ENCODE data around the gene WNT11.

WNT11 gene

DNA sequence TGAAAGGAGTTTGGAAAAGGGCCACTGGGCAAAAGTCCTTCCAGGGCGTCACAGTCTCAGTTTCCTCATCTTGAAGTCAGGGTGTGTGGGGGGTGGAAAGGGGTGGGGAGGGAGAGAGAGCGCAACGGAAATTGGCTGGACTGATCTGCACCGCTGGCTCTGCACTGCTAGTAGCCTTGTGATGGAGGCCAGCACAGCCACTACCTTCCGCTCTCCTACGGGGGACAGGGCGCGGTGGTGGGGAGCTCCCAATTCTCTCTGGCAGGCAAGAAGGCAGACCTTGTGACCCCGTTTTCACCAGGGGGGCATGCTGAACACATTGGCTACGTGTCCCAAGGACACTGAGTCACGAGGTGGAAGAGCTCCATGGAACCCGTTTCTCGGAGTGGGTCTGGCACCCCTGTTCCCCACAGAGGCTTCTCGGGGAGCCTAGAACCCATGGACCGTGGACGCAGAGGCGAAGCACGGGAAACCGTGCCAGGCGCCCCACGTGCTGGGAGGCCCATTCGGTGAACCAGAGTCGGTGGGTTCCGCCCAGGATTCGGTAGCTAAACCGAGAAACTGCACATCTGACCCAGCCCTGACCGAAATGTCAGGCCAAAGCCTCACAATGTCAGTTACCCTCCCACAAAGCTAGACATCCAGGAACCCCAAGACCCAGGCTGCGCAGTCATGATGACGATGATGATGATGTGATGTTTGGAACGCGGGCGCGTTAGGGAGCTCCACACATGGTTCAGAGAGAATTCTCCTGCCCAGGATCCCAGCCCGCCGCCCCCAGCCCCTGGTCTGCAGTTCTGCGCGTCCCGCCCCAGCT, 28.3 kb upstream of the WNT11 start:
- Mint-ChIP-seq H3K4me1 (ENCODE audit: low read depth) (peaks cover 37% of the 10 kb centered on the region), H3K27me3 (peaks cover 6% of the 10 kb centered on the region)

DNA sequence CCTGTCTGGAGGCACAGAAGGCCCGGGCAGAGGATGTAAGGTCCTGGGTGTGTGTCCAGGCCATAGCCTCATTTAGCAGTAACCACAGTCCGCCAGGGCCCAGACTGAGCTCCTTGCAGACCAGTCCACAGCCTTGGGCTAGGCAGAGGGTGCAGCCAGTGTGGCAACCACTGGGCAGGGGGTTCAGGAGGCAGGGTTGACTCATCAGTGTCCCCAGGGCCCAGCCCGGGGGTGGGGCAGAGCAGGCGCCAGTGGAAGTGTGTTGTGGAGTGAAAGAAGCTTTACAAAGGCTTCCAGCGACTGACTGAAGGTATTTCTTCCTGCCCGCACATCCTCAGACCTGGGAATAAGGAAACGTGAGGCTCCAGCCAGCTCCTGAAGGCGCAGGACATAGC, 27.7 kb upstream of the WNT11 start:
- Mint-ChIP-seq H3K27me3 (peaks cover 6% of the 10 kb centered on the region), H3K27ac (peak overlapping the region; percentile 82)

More for the DNA sequence above, 28.3 kb upstream of the WNT11 start:
- no peaks in the 10 kb centered on the region for H3K9me3 Mint-ChIP-seq
- H3K4me3 Mint-ChIP-seq: peak overlapping the region; percentile 86
- H3K27ac Mint-ChIP-seq: peak overlapping the region; percentile 82
- intact Hi-C loops (cut with micrococcal nuclease): loop anchor here (2.0 to 10.0 kb wide), 2 partner anchors 28 to 210 kb away; partner anchors contain the start of genes EMSY and WNT11
- H3K36me3 Mint-ChIP-seq (ENCODE audit: low read depth): peaks cover 8% of the 10 kb centered on the region

DNA sequence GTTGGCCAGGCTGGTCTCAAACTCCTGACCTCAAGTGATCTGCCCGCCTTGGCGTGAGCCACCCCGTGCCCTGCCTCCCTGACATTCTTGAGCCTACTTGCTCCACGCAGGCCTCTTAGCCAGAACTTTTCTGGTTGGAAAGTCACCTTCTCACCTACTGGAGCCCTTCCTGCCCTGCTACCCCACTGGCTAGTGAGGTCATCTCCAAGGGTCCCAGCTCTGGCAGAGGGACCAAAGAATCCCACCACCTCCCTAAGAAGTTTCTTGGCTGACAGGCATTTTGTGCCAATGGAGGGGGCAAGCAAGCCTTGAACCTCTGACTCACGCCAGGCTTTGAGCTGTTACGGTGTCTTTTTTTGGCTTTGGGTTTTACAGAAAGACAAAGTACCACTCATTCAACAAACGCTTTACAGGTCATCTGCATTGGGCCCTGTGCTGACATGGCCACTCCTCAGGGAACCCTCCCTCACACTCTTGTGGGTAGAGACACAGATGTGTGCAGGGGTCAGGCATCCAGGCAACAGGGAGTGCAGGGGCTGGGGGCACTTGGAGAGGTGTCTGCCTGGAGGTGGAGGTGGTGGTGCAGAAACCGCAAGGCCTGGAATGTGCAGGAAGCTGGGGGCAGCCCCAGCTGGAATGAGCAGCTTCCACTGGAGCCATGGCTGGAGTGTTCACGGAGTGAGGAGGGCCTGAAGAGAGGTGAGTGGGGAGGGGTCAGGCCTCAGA, 27.1 kb upstream of the WNT11 start:
- H3K4me1 Mint-ChIP-seq (ENCODE audit: low read depth): peaks cover 39% of the 10 kb centered on the region
- H3K27ac Mint-ChIP-seq: peak overlapping the region; percentile 82
- H3K9me3 Mint-ChIP-seq: no peaks in the 10 kb centered on the region
- peak overlapping the region; percentile 86 for H3K4me3 Mint-ChIP-seq
- H3K27me3 Mint-ChIP-seq: peaks cover 6% of the 10 kb centered on the region
- H3K36me3 Mint-ChIP-seq (ENCODE audit: low read depth): peaks cover 8% of the 10 kb centered on the region
- intact Hi-C loops (cut with micrococcal nuclease): loop anchor here (10.0 kb wide), 1 partner anchor 211 kb away; the partner anchor contains the start of gene EMSY

More for the DNA sequence above, 27.7 kb upstream of the WNT11 start:
- intact Hi-C loops (cut with micrococcal nuclease): loop anchor here (2.0 to 10.0 kb wide), 2 partner anchors 27 to 211 kb away; partner anchors contain the start of genes EMSY and WNT11
- peaks cover 37% of the 10 kb centered on the region for H3K4me1 Mint-ChIP-seq (ENCODE audit: low read depth)
- H3K9me3 Mint-ChIP-seq: no peaks in the 10 kb centered on the region
- H3K36me3 Mint-ChIP-seq (ENCODE audit: low read depth): peaks cover 8% of the 10 kb centered on the region
- peak overlapping the region; percentile 86 for H3K4me3 Mint-ChIP-seq

DNA sequence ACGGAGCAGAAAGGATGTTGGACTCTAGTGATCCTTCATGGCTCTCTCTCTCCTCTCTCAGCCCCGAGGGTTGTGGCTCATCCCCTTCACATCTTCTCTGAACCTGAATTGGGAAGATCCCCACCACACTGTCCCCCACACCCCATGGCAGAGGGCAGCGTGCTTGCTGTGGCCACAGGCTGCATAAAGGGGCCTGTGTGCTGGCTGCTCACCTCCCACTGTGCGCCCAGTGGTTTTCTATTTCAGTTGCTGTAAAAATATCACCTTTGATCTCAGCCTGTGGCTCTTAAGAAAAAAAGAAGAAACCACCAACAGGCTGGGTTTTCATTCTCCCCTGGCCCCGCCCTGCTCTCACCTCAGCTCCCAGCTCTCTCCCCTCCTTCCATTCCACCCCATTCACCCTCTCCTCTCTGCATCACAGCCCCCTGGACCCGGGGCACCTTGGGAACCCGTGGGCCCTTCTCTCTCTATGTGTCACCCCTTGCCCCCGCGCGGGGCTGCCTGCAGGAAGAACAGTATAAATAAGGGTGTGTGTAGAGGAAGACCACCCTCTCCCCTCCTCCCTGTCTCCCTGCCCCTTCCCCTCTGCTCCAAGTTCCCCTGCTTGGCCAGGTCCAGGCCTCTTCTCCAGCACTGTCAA, 25.8 kb upstream of the WNT11 start:
- peaks cover 51% of the 10 kb centered on the region for H3K4me1 Mint-ChIP-seq (ENCODE audit: low read depth)
- intact Hi-C loops (cut with micrococcal nuclease): loop anchor here (10.0 kb wide), 1 partner anchor 213 kb away; the partner anchor contains the start of gene EMSY

DNA sequence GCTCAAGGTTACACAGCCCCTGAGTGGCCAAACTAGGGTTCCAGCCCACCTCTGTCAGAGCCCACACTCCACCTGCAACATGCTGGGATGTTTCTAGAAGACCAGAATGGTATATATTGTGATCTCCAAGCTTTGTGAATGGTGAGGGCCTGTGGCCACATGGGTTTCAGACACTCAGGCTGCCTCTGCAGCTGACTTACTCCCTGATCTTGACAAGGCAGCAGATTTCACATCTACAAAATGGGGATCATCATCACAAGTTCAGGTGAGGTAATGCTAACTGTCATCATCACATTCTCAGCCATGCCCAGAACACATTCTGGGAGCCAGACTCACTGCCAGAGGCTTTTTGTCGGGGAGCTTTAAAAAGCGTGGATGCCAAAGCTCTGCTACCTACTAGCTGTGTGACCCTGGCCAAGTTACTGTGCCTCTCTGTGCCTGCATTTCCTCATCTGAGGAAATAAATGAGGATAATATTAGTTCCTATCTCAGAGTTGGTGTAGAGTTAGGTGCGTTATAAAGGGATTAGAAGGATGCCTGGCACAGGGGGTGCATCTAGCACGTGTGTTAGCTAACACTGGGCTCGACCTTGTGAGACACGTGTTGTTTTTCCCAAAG, 24.9 kb upstream of the WNT11 start:
- Mint-ChIP-seq H3K36me3 (ENCODE audit: low read depth) (peaks cover 7% of the 10 kb centered on the region), H3K27me3 (peaks cover 2% of the 10 kb centered on the region), H3K27ac (no peak overlapping the region), H3K4me3 (no peak overlapping the region), H3K9me3 (no peaks in the 10 kb centered on the region), H3K4me1 (ENCODE audit: low read depth) (peaks cover 46% of the 10 kb centered on the region)
- intact Hi-C loops (cut with micrococcal nuclease): loop anchor here (10.0 kb wide), 1 partner anchor 214 kb away; the partner anchor contains the start of gene EMSY

More for the DNA sequence above, 25.8 kb upstream of the WNT11 start:
- no peak overlapping the region for H3K4me3 Mint-ChIP-seq
- H3K9me3 Mint-ChIP-seq: no peaks in the 10 kb centered on the region
- peaks cover 8% of the 10 kb centered on the region for H3K36me3 Mint-ChIP-seq (ENCODE audit: low read depth)
- H3K27ac Mint-ChIP-seq: no peak overlapping the region
- H3K27me3 Mint-ChIP-seq: peaks cover 6% of the 10 kb centered on the region

DNA sequence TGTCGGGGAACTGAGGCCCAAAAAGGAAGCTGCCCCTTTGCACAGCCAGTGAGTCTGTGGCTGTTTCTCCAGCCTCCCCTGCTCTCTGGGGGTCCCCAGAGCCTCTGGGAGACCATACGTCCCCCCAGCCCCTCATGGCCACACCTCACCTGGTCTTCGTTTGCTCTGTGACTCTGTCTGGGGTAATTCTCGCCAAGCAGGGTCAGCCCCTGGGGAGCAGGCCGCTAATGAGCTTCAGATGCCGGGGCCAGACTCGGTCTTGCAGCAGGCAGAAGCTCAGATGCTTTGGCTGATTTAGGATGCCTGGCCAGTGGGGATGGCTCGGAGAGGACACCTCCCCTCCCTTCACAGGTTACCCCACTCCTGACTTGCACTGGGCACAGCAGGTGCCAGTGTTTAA, 24.1 kb upstream of the WNT11 start:
- H3K36me3 Mint-ChIP-seq (ENCODE audit: low read depth): no peaks in the 10 kb centered on the region
- no peak overlapping the region for H3K4me3 Mint-ChIP-seq
- peaks cover 38% of the 10 kb centered on the region for H3K4me1 Mint-ChIP-seq (ENCODE audit: low read depth)
- intact Hi-C loops (cut with micrococcal nuclease): loop anchor here (10.0 kb wide), 1 partner anchor 214 kb away; the partner anchor contains the start of gene EMSY
- no peaks in the 10 kb centered on the region for H3K9me3 Mint-ChIP-seq
- H3K27ac Mint-ChIP-seq: no peak overlapping the region
- H3K27me3 Mint-ChIP-seq: peaks cover 1% of the 10 kb centered on the region

DNA sequence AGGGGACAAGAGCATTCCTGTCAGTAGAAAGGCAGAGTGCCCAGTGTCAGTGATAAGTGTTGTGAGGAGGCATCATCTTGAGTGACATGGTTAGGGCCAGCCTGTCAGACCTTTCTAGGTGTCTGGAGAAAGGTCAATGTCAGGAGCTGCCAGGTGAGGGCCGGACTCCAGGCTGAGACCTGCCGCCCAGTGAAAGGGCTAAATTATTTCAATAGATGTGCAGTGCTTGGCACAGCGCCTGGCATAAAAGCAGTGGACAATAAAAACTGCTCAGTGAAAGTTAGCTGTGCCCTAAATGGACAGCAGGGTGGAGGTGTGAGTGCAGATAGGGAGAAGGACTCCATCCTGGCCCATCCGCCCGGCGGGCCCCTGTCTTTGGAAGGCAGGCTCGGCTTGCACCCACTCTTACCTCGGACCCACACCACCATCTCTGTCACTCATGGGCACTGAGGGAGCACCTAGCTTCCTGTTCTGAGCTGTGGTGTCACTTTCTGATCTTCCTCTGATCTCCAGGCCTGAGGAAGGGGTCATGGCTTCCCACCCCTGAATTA, 23.5 kb upstream of the WNT11 start:
- intact Hi-C loops (cut with micrococcal nuclease): loop anchor here (10.0 kb wide), 1 partner anchor 215 kb away; the partner anchor contains the start of gene EMSY
- Mint-ChIP-seq H3K9me3 (no peaks in the 10 kb centered on the region), H3K27ac (no peak overlapping the region), H3K36me3 (ENCODE audit: low read depth) (no peaks in the 10 kb centered on the region), H3K27me3 (peaks cover 1% of the 10 kb centered on the region), H3K4me3 (no peak overlapping the region), H3K4me1 (ENCODE audit: low read depth) (peaks cover 32% of the 10 kb centered on the region)

DNA sequence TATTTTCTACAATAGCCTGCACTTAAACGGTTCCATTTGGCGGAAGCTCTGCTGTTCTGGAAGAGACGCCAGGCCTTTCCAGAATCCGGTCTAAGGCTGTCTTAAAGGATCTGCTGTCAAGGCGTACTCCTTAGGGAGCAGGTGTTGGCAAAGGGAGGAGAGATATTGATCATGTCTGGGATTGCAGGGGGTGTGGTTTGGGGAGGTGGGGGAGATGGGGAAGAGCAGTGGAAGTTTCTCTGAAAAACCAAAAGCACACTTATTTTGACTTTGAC, 22.5 kb upstream of the WNT11 start:
- intact Hi-C loops (cut with micrococcal nuclease): no loop called here
- Mint-ChIP-seq H3K27ac (no peak overlapping the region), H3K36me3 (ENCODE audit: low read depth) (no peaks in the 10 kb centered on the region), H3K9me3 (no peaks in the 10 kb centered on the region), H3K4me1 (ENCODE audit: low read depth) (peaks cover 23% of the 10 kb centered on the region), H3K4me3 (no peak overlapping the region), H3K27me3 (peaks cover 1% of the 10 kb centered on the region)

DNA sequence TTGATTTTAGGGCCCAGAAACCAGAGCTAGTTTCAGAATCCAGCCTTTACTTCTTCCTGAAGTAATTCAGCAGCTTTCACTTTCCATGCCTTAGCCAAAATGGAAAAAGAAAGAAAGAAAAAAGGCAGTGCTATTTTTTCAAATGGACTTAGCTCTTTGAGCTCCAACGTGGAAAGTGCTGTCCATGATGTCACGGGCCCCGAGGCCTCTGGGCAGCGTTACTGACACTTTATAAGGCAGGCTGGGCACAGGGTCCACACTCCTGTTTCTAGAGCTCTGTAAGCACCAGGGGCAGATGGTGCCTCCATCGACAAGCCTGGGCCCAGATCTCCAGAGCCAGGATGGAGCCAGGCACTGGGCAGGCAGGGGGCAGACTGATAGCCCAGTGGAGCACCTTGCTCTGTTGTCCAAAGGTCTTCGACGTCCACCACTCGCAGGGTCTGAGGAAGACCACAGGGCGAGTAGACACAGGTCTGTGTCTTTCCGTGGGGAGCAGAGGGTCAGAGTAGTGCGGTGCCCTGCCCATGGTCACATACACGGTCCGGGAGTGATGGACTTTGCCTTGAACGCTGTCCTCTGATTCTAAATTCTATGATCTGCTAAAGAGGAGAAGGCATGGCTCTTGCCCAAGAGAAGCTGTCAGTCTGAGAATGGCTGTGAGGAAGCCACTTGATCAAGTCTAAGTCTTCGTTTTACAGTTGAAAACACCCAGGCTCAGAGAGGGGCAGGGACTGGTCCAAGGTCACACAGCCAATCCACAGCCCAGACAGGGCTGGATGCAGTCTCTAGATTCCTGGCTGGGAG, 22.0 kb upstream of the WNT11 start:
- Mint-ChIP-seq H3K4me3 (no peak overlapping the region), H3K4me1 (ENCODE audit: low read depth) (peaks cover 17% of the 10 kb centered on the region), H3K27me3 (peaks cover 1% of the 10 kb centered on the region), H3K9me3 (no peaks in the 10 kb centered on the region), H3K36me3 (ENCODE audit: low read depth) (no peaks in the 10 kb centered on the region), H3K27ac (peak overlapping the region; percentile 20)
- intact Hi-C loops (cut with micrococcal nuclease): no loop called here

DNA sequence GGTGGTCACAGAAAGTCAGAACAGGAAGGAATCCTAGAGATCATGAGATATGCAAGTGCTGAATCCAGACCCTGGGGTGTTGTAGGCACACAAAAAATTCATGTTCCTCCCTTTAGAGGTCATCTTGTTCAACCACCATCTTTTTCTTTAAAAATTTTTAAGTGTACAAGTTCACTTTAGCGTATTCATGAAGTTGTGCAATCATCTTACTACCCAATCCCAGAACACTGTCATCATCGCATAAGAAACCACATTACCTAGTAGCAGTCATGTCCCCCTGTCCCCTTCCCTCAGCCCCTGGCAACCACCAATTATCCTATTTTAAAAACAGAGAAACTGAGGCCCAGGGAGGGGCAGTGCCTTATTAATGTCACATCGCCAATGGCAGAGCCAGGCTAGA, 20.3 kb upstream of the WNT11 start:
- Mint-ChIP-seq H3K4me1 (ENCODE audit: low read depth) (peaks cover 15% of the 10 kb centered on the region), H3K27ac (peak overlapping the region; percentile 23), H3K4me3 (no peak overlapping the region), H3K9me3 (no peaks in the 10 kb centered on the region), H3K36me3 (ENCODE audit: low read depth) (no peaks in the 10 kb centered on the region), H3K27me3 (peaks cover 1% of the 10 kb centered on the region)
- intact Hi-C loops (cut with micrococcal nuclease): no loop called here

DNA sequence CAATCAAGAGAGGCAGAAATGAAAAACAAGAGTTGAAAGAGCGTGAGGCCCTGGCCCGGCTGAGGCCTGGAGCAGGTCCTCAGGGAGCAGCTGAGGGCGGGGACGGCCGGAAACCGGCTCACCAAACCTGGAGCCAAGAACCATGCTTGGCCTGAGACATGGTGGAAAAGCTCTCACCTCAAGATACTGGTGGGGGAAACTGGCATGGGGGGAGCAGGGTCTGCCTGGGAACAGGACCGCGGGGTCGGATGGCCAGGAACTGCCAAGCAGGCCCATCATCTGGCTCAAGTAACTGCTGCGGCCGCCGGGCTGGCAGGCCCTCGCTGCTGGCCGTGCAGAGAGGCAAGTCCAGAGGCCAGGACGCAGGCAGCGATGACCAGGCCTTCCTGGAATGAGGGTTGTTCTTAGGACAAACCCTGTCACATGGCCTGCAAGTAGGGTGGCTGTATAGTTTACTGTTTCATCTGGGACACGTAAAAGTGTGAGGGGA, 18.9 kb upstream of the WNT11 start:
- no peaks in the 10 kb centered on the region for H3K9me3 Mint-ChIP-seq
- H3K4me1 Mint-ChIP-seq (ENCODE audit: low read depth): peaks cover 15% of the 10 kb centered on the region
- H3K27me3 Mint-ChIP-seq: no peaks in the 10 kb centered on the region
- H3K36me3 Mint-ChIP-seq (ENCODE audit: low read depth): no peaks in the 10 kb centered on the region
- no peak overlapping the region for H3K27ac Mint-ChIP-seq
- no peak overlapping the region for H3K4me3 Mint-ChIP-seq
- intact Hi-C loops (cut with micrococcal nuclease): no loop called here

DNA sequence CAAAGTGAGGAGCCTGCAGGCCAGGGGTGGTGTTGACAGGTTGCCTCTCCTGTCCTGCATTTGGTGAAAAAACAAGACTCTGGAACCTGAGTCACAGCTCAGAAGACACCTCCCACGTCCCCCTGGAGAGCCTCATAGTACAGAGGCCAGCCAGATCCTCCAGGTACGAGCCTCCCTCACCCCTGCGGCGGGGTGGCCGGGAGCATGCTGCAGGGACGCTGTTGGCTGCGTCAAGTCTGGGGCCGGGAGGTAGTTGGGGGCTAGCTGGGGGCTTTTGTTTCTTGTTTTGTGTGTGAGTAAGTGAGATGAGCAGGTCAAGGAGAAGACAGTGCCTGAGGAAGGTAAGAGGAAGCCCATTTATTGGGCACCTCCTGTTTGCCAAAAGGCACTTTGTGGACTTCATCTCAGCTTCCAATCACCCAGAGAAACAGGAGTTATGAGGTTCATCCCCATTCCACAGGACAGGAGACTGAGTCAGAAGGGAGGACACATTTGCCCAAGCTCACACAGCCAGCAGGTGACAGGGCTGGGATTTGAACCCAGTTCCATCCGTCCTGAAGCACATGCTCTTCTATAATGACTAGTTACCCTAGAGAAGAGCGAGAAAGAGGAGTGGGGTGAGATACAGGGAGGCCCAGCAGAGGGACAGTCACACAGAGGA, 18.3 kb upstream of the WNT11 start:
- peaks cover 15% of the 10 kb centered on the region for H3K4me1 Mint-ChIP-seq (ENCODE audit: low read depth)
- no peaks in the 10 kb centered on the region for H3K9me3 Mint-ChIP-seq

More for the DNA sequence above, 18.3 kb upstream of the WNT11 start:
- no peak overlapping the region for H3K4me3 Mint-ChIP-seq
- H3K27ac Mint-ChIP-seq: no peak overlapping the region
- intact Hi-C loops (cut with micrococcal nuclease): no loop called here
- H3K36me3 Mint-ChIP-seq (ENCODE audit: low read depth): no peaks in the 10 kb centered on the region
- H3K27me3 Mint-ChIP-seq: no peaks in the 10 kb centered on the region
